HepG2 (cell line): ENCODE measurements around the gene ATP2B3. TPM values are rescaled to one million over a fixed set of nuclear protein-coding genes. Genes with fewer than 3 reads are reported as not detected.
A peak's percentile ranks its signal among the peaks of the same experiment; 100 is the strongest.

ENCODE experiments used
- BRCA1 ChIP-seq: sonication (generic); formaldehyde crosslinking; IDR thresholded peaks from 2 replicates; pipeline ENCODE4 v1.4.0; 2020; ENCODE audit warnings: missing genetic modification reagents
- NFKB2 ChIP-seq: sonication (generic); formaldehyde crosslinking; IDR thresholded peaks from 2 replicates; pipeline ENCODE4 v1.4.0; 2020; ENCODE audit warnings: missing genetic modification reagents, borderline replicate concordance
- NR2C2 ChIP-seq: sonication (generic); formaldehyde crosslinking; IDR thresholded peaks from 2 replicates; pipeline ENCODE4 v1.4.0; 2020; ENCODE audit warnings: missing genetic modification reagents, mild to moderate bottlenecking, moderate library complexity, borderline replicate concordance
- SPEN ChIP-seq: sonication (generic); formaldehyde crosslinking; IDR thresholded peaks from 2 replicates; pipeline ENCODE4 v1.5.1; 2020; ENCODE audit warnings: low read depth, mild to moderate bottlenecking, missing genetic modification reagents
- ZNF556 ChIP-seq: sonication (generic); formaldehyde crosslinking; IDR thresholded peaks from 2 replicates; pipeline ENCODE4 v1.4.0; 2020; ENCODE audit warnings: mild to moderate bottlenecking, missing genetic modification reagents, borderline replicate concordance
- ZNF644 ChIP-seq: IDR thresholded peaks from 2 replicates; pipeline ENCODE4 v1.6.1; 2016; ENCODE audit warnings: low read depth
- ZSCAN25 ChIP-seq: sonication (generic); formaldehyde crosslinking; IDR thresholded peaks from 2 replicates; pipeline ENCODE4 v1.8.0; 2022; ENCODE audit warnings: mild to moderate bottlenecking, missing genetic modification reagents
- polyA plus RNA-seq, 8 experiments: library from polyadenylated mRNA; depleted of rRNA in 3 of 8; stranded (reverse) in 7 of 8; unstranded in 1 of 8; fragments of >200 nt; fragmentation: Illumina TruSeq in 4 of 8; extraction: Trizol in 4 of 8; gene quantifications; 2 replicates each; pipeline versions ENCODE4 v1.2.1 to v1.2.3, GENCODE V29; 2011 to 2016; ENCODE audit warnings: low read depth in 4 of 8, missing spikeins in 1 of 8, mixed read lengths in 1 of 8; ENCODE audit not compliant: insufficient read depth in 1 of 8
- total RNA-seq, 5 experiments: library from RNA; depleted of rRNA; stranded (reverse); fragments of >200 nt; fragmentation: Illumina TruSeq; extraction: Trizol; gene quantifications; 2 replicates each; pipeline ENCODE4 v1.2.3, GENCODE V29; 2016; ENCODE audit warnings: low read depth in 1 of 5
- TF ChIP-seq, protein P1 (sequence below): sonication (generic); formaldehyde crosslinking; IDR thresholded peaks from 2 replicates; pipeline ENCODE4 v1.4.0; 2020; ENCODE audit warnings: mild to moderate bottlenecking, missing genetic modification reagents
- TF ChIP-seq, protein P2 (sequence below): sonication (generic); formaldehyde crosslinking; IDR thresholded peaks from 2 replicates; pipeline ENCODE4 v1.4.0; 2020; ENCODE audit warnings: mild to moderate bottlenecking, missing genetic modification reagents
- TF ChIP-seq, protein P3 (sequence below): sonication (generic); formaldehyde crosslinking; IDR thresholded peaks from 2 replicates; pipeline ENCODE4 v1.4.0; 2020; ENCODE audit warnings: missing genetic modification reagents, low read depth, mild to moderate bottlenecking, borderline replicate concordance
- TF ChIP-seq, protein P4 (sequence below): sonication (generic); formaldehyde crosslinking; IDR thresholded peaks from 2 replicates; pipeline ENCODE4 v1.4.0; 2020; ENCODE audit warnings: missing genetic modification reagents
- TF ChIP-seq, protein P5 (sequence below): IDR thresholded peaks from 2 replicates; pipeline ENCODE4 v1.6.1; 2016; ENCODE audit warnings: missing compliant biosample characterization, missing genetic modification reagents, borderline replicate concordance

ATP2B3 gene
- total and polyA plus RNA-seq, 2 of the 13 experiments (the other 11 are each of a cell fraction or from before 2014, with no cell fraction given), result not detected

DNA sequence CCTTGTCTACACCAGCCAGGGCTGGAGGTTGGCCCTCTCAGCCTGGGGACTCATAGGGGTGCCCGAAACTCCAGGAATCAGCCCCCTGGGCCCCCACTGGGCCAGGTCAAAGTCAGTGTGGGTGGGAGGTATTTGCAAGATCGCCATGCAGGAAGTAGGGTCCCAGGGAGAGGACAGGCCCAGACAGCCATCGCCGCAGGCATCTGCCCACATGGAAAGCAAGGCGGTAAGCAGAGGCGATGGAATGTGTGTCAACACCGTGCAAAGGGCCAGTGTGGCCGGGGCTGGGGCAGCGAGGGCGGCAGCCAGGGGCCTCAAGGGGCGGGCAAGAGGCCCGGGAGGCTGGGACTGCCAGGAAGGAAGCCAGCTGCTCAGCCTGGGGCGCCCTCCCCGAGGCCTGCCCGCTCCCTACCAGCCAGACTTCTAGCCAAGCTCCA, 110.3 kb downstream of the ATP2B3 start (continued):
- TF ChIP-seq ZNF644 (CRISPR knock-in tag), result no peak
- TF ChIP-seq, protein P1, sequence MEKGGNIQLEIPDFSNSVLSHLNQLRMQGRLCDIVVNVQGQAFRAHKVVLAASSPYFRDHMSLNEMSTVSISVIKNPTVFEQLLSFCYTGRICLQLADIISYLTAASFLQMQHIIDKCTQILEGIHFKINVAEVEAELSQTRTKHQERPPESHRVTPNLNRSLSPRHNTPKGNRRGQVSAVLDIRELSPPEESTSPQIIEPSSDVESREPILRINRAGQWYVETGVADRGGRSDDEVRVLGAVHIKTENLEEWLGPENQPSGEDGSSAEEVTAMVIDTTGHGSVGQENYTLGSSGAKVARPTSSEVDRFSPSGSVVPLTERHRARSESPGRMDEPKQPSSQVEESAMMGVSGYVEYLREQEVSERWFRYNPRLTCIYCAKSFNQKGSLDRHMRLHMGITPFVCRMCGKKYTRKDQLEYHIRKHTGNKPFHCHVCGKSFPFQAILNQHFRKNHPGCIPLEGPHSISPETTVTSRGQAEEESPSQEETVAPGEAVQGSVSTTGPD (CRISPR knock-in tag), result no peak
- TF ChIP-seq, protein P2, sequence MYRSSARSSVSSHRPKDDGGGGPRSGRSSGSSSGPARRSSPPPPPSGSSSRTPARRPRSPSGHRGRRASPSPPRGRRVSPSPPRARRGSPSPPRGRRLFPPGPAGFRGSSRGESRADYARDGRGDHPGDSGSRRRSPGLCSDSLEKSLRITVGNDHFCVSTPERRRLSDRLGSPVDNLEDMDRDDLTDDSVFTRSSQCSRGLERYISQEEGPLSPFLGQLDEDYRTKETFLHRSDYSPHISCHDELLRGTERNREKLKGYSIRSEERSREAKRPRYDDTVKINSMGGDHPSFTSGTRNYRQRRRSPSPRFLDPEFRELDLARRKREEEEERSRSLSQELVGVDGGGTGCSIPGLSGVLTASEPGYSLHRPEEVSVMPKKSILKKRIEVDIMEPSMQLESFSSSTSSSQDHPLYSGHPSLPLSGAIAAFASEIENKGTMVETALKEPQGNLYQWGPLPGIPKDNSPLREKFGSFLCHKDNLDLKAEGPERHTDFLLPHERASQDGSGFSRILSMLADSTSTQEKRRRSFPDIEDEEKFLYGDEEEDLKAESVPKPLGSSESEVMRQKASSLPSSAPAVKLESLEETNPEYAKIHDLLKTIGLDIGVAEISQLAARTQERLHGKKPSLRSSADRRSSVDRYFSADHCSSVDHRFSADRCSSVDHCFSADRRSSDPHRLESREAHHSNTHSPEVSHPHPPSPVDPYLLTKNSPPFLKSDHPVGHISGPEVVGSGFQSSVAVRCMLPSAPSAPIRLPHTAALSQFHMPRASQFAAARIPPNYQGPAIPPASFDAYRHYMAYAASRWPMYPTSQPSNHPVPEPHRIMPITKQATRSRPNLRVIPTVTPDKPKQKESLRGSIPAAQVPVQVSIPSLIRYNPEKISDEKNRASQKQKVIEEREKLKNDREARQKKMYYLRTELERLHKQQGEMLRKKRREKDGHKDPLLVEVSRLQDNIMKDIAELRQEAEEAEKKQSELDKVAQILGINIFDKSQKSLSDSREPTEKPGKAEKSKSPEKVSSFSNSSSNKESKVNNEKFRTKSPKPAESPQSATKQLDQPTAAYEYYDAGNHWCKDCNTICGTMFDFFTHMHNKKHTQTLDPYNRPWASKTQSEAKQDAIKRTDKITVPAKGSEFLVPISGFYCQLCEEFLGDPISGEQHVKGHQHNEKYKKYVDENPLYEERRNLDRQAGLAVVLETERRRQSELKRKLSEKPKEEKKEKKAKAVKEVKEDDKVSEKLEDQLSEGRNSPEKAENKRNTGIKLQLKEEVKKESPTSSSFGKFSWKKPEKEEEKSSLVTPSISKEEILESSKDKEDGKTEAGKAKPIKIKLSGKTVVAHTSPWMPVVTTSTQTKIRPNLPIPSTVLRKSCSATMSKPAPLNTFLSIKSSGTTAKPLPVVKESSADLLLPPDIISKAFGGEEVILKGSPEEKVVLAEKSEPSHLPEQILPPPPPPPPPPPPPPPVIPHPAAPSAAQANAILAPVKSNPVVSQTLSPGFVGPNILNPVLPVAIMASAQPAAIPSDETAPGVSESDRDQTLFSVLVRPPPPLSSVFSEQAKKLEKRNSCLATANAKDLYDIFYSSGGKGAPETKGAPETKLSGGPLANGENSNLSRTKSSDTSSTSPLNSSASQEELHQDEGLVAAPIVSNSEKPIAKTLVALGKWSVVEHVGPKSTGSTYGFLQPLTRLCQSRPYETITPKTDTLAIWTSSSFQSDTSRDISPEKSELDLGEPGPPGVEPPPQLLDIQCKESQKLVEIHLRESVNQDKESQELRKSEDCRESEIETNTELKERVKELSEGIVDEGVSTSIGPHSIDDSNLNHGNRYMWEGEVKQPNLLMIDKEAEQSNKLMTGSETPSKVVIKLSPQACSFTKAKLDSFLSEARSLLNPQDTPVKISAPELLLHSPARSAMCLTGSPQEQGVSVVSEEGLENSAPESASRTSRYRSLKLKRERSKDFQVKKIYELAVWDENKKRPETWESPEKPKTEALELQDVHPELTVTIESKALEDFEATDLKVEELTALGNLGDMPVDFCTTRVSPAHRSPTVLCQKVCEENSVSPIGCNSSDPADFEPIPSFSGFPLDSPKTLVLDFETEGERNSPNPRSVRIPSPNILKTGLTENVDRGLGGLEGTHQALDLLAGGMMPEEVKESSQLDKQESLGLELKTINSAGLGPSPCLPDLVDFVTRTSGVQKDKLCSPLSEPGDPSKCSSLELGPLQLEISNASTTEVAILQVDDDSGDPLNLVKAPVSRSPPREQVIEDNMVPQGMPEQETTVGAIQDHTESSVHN (CRISPR knock-in tag), result no peak
- TF ChIP-seq, protein P3, sequence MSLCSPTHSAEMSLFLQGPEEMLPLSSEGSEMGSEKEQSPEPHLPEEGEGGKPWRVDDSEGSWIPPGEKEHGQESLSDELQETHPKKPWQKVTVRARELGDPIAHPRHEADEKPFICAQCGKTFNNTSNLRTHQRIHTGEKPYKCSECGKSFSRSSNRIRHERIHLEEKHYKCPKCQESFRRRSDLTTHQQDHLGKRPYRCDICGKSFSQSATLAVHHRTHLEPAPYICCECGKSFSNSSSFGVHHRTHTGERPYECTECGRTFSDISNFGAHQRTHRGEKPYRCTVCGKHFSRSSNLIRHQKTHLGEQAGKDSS, result peak; percentile 41; the same call in 1 of the 2 replicates
- TF ChIP-seq ZSCAN25 (CRISPR knock-in tag), result peak; percentile 67; the same call in 1 of the 2 replicates
- peak; percentile 65; the same call in 1 of the 2 replicates for TF ChIP-seq SPEN (CRISPR knock-in tag)
- no peak for TF ChIP-seq NR2C2 (CRISPR knock-in tag)
- TF ChIP-seq, protein P4, sequence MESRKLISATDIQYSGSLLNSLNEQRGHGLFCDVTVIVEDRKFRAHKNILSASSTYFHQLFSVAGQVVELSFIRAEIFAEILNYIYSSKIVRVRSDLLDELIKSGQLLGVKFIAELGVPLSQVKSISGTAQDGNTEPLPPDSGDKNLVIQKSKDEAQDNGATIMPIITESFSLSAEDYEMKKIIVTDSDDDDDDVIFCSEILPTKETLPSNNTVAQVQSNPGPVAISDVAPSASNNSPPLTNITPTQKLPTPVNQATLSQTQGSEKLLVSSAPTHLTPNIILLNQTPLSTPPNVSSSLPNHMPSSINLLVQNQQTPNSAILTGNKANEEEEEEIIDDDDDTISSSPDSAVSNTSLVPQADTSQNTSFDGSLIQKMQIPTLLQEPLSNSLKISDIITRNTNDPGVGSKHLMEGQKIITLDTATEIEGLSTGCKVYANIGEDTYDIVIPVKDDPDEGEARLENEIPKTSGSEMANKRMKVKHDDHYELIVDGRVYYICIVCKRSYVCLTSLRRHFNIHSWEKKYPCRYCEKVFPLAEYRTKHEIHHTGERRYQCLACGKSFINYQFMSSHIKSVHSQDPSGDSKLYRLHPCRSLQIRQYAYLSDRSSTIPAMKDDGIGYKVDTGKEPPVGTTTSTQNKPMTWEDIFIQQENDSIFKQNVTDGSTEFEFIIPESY, result peak; percentile 40; the same call in 1 of the 2 replicates
- TF ChIP-seq NFKB2, result no peak
- no peak for TF ChIP-seq ZNF556 (CRISPR knock-in tag)
- TF ChIP-seq, protein P5, sequence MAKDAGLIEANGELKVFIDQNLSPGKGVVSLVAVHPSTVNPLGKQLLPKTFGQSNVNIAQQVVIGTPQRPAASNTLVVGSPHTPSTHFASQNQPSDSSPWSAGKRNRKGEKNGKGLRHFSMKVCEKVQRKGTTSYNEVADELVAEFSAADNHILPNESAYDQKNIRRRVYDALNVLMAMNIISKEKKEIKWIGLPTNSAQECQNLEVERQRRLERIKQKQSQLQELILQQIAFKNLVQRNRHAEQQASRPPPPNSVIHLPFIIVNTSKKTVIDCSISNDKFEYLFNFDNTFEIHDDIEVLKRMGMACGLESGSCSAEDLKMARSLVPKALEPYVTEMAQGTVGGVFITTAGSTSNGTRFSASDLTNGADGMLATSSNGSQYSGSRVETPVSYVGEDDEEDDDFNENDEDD (CRISPR knock-in tag), result peak; percentile 88; the same call in 1 of the 2 replicates
- no peak for TF ChIP-seq BRCA1 (CRISPR knock-in tag)
